ENCODE results near the gene RFTN2.

The RFTN2 gene

GRCh38 chr2:197539734-197540133, 135.7 kb downstream of the RFTN2 start:
- DNase-seq = no peak

DNA sequence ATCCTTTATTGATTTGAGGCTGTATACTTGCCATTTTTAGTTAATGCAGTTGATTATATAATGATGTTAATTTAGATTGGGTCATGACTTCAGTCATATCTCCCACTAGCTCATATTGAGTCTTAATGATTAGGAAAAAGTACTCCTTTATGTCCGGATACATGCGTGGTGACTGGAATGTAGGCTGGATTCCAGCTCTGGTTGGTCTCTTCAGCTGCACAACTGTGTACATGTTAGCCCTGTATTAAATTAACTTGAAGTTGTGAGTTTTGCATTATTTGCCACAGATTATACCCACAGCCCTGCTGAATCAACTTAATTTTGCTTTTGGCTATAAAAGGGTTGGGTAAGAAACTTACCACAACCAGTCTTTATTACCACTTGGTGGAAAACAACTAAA, 137.0 kb downstream of the RFTN2 start:
- DNase-seq = no peak

Measured in activated CD4-positive, alpha-beta T cell treated with anti-CD3 and anti-CD28 coated beads for 1 hour (primary cell).